PFSK-1 (cell line): ENCODE measurements around the gene PTCH1.

Source experiments
- POLR2AphosphoS5 ChIP-seq: IDR thresholded peaks from 2 replicates; pipeline ENCODE4 v1.6.1; 2012; ENCODE audit warnings: low read depth, mild to moderate bottlenecking, control low read depth, low read length, moderate library complexity
- SIN3A ChIP-seq: IDR thresholded peaks from 2 replicates; pipeline ENCODE4 v1.6.1; 2012; ENCODE audit warnings: mild to moderate bottlenecking, low read length, moderate library complexity, borderline replicate concordance; ENCODE audit not compliant: insufficient read depth
- TAF1 ChIP-seq: IDR thresholded peaks from 2 replicates; pipeline ENCODE4 v1.6.1; 2012; ENCODE audit warnings: low read length, control low read depth, borderline replicate concordance; ENCODE audit not compliant: insufficient read depth
- TF ChIP-seq, protein P1 (sequence below), 2 experiments: IDR thresholded peaks; 2 replicates each; pipeline versions ENCODE4 v1.6.1 to v1.8.0; 2011 to 2012; ENCODE audit warnings: low read depth in 2 of 2, low read length in 2 of 2, control low read depth in 1 of 2, inconsistent platforms in 1 of 2, mild to moderate bottlenecking in 1 of 2, moderate library complexity in 1 of 2; ENCODE audit not compliant: insufficient read depth in 1 of 2

DNA sequence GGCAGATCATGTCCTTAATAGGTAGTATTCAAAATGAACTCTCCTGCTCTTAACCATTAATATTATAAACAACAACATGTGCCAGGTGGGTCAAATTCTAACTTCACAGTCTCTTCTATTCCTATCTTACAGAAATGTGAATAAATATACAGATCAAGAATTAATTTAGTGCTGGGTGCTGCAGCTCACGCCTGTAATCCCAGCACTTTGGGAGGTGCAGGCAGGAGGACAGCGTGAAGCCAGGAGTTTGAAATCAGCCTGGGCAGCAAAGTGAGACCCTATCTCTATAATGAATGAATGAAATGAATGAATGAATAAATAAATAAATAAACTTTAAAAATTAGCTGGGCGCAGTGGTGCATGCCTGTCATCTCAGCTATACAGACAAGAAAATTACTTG is 34.1 kb downstream of the PTCH1 start:
- TF ChIP-seq TAF1 (no peak), POLR2AphosphoS5 (no peak), SIN3A (no peak)
- TF ChIP-seq, protein P1, sequence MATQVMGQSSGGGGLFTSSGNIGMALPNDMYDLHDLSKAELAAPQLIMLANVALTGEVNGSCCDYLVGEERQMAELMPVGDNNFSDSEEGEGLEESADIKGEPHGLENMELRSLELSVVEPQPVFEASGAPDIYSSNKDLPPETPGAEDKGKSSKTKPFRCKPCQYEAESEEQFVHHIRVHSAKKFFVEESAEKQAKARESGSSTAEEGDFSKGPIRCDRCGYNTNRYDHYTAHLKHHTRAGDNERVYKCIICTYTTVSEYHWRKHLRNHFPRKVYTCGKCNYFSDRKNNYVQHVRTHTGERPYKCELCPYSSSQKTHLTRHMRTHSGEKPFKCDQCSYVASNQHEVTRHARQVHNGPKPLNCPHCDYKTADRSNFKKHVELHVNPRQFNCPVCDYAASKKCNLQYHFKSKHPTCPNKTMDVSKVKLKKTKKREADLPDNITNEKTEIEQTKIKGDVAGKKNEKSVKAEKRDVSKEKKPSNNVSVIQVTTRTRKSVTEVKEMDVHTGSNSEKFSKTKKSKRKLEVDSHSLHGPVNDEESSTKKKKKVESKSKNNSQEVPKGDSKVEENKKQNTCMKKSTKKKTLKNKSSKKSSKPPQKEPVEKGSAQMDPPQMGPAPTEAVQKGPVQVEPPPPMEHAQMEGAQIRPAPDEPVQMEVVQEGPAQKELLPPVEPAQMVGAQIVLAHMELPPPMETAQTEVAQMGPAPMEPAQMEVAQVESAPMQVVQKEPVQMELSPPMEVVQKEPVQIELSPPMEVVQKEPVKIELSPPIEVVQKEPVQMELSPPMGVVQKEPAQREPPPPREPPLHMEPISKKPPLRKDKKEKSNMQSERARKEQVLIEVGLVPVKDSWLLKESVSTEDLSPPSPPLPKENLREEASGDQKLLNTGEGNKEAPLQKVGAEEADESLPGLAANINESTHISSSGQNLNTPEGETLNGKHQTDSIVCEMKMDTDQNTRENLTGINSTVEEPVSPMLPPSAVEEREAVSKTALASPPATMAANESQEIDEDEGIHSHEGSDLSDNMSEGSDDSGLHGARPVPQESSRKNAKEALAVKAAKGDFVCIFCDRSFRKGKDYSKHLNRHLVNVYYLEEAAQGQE (IDR thresholded peaks at IDR 0.05; ENCODE audit: insufficient read depth in 1 of 2, low read depth in 2 of 2, low read length in 2 of 2): no peak
